Measurements from ENCODE around the gene PSPH. TPM values are rescaled to one million over a fixed set of nuclear protein-coding genes. Genes with fewer than 3 reads are reported as not detected.
A peak's percentile ranks its signal among the peaks of the same experiment; 100 is the strongest.
"Not testable (repeated sequence)": the region's sequence is repeated elsewhere in the genome, so short reads cannot be mapped to it uniquely, and the experiment has no call there.

Gene PSPH
- total RNA-seq, 1 donor from 2014 or later, result 51.6 TPM

- Mint-ChIP-seq H3K9me3 (ENCODE audit: unreplicated experiment) (peaks cover 3% of the 10 kb centered on the region), H3K4me3 (ENCODE audit: unreplicated experiment) (peak overlapping the region; percentile 98), H3K27ac (ENCODE audit: unreplicated experiment) (peak overlapping the region; percentile 97), H3K36me3 (ENCODE audit: unreplicated experiment) (no peaks in the 10 kb centered on the region), H3K27me3 (ENCODE audit: unreplicated experiment) (peaks cover 2% of the 10 kb centered on the region), H3K4me1 (ENCODE audit: low read depth, unreplicated experiment) (peaks cover 9% of the 10 kb centered on the region)
- no peak for TF ChIP-seq CTCF (IDR thresholded peaks at IDR 0.05; ENCODE audit: partially characterized antibody, unreplicated experiment)
- DNase-seq, result no peak
These were observed 248 bp downstream of the PSPH start for GRCh38 chr7:56051053-56051338.

GRCh38 chr7:56048763-56049162 is 2.5 kb downstream of the PSPH start:
- not testable (repeated sequence) for H3K27ac Mint-ChIP-seq (ENCODE audit: unreplicated experiment); H3K36me3 Mint-ChIP-seq (ENCODE audit: unreplicated experiment); DNase-seq; H3K9me3 Mint-ChIP-seq (ENCODE audit: unreplicated experiment); H3K27me3 Mint-ChIP-seq (ENCODE audit: unreplicated experiment); H3K4me1 Mint-ChIP-seq (ENCODE audit: low read depth, unreplicated experiment); H3K4me3 Mint-ChIP-seq (ENCODE audit: unreplicated experiment)

GRCh38 chr7:56048245-56048644 is 3.0 kb downstream of the PSPH start:
- peaks cover 4% of the 10 kb centered on the region for H3K4me1 Mint-ChIP-seq (ENCODE audit: low read depth, unreplicated experiment)
- no peak for DNase-seq
- no peak overlapping the region for H3K4me3 Mint-ChIP-seq (ENCODE audit: unreplicated experiment)
- no peak overlapping the region for H3K27ac Mint-ChIP-seq (ENCODE audit: unreplicated experiment)
- TF ChIP-seq CTCF (IDR thresholded peaks at IDR 0.05; ENCODE audit: partially characterized antibody, unreplicated experiment), result no peak
- peaks cover 3% of the 10 kb centered on the region for H3K9me3 Mint-ChIP-seq (ENCODE audit: unreplicated experiment)
- peaks cover 2% of the 10 kb centered on the region for H3K27me3 Mint-ChIP-seq (ENCODE audit: unreplicated experiment)
- H3K36me3 Mint-ChIP-seq (ENCODE audit: unreplicated experiment), result no peaks in the 10 kb centered on the region

GRCh38 chr7:56047446-56048116 is 3.7 kb downstream of the PSPH start:
- DNase-seq; H3K27ac Mint-ChIP-seq (ENCODE audit: unreplicated experiment); H3K9me3 Mint-ChIP-seq (ENCODE audit: unreplicated experiment); H3K27me3 Mint-ChIP-seq (ENCODE audit: unreplicated experiment); H3K4me3 Mint-ChIP-seq (ENCODE audit: unreplicated experiment); H3K36me3 Mint-ChIP-seq (ENCODE audit: unreplicated experiment); H3K4me1 Mint-ChIP-seq (ENCODE audit: low read depth, unreplicated experiment): not testable (repeated sequence)

- TF ChIP-seq CTCF (IDR thresholded peaks at IDR 0.05; ENCODE audit: partially characterized antibody, unreplicated experiment), result no peak
- Mint-ChIP-seq H3K36me3 (ENCODE audit: unreplicated experiment) (no peaks in the 10 kb centered on the region), H3K27ac (ENCODE audit: unreplicated experiment) (no peak overlapping the region), H3K4me3 (ENCODE audit: unreplicated experiment) (no peak overlapping the region), H3K4me1 (ENCODE audit: low read depth, unreplicated experiment) (no peaks in the 10 kb centered on the region), H3K27me3 (ENCODE audit: unreplicated experiment) (peaks cover 2% of the 10 kb centered on the region), H3K9me3 (ENCODE audit: unreplicated experiment) (peaks cover 4% of the 10 kb centered on the region)
- DNase-seq, result no peak
These were observed 4.4 kb downstream of the PSPH start for GRCh38 chr7:56046721-56047445.

- H3K4me3 Mint-ChIP-seq (ENCODE audit: unreplicated experiment); H3K4me1 Mint-ChIP-seq (ENCODE audit: low read depth, unreplicated experiment); H3K27me3 Mint-ChIP-seq (ENCODE audit: unreplicated experiment); DNase-seq; H3K27ac Mint-ChIP-seq (ENCODE audit: unreplicated experiment); H3K9me3 Mint-ChIP-seq (ENCODE audit: unreplicated experiment); H3K36me3 Mint-ChIP-seq (ENCODE audit: unreplicated experiment): not testable (repeated sequence)
These were observed 5.5 kb downstream of the PSPH start for GRCh38 chr7:56045758-56046157.
